PC-9 (cell line): Measurements from ENCODE around the gene GCLC. TPM values are rescaled to one million over a fixed set of nuclear protein-coding genes. Genes with fewer than 3 reads are reported as not detected.
A peak's percentile ranks its signal among the peaks of the same experiment; 100 is the strongest.

Source experiments
- BruUV-seq: library from RNA; stranded (reverse); fragments of 400-500 nt; replicated peaks from 2 replicates; lab custom pipeline; 2021; lab: Mats Ljungman, UMichigan
- CTCF ChIA-PET: fragments of 300-600 bp; sonication (Branson Sonifier 250); formaldehyde crosslinking; loops from one replicate; lab custom pipeline; 2022; ENCODE audit warnings: antibody characterized with exemption; lab: Charles Lee
- POLR2A ChIA-PET: fragments of 300-600 bp; sonication (Branson Sonifier 250); formaldehyde crosslinking; loops from one replicate; lab custom pipeline; 2022; ENCODE audit warnings: antibody characterized with exemption; ENCODE audit not compliant: unreplicated experiment; lab: Charles Lee
- DNase-seq, 2 experiments: peaks; one replicate each; pipeline versions ENCODE4 v3.0.0 to v3.0.0-alpha.2; 2015 to 2022; ENCODE audit warnings: mixed read lengths in 1 of 2
- H2AFZ ChIP-seq: fragments of 200-600 bp; sonication (generic); 2 replicates; pipeline ENCODE4 v1.8.1; 2017; ENCODE audit warnings: antibody characterized with exemption
- H3F3A ChIP-seq: fragments of 200-600 bp; sonication (generic); 2 replicates; pipeline ENCODE4 v1.8.1; 2017; ENCODE audit warnings: antibody characterized with exemption, mild to moderate bottlenecking, low read depth; ENCODE audit not compliant: insufficient read depth
- H3K27ac ChIP-seq: fragments of 200-600 bp; sonication (generic); 2 replicates; pipeline ENCODE4 v1.6.1; 2016; ENCODE audit warnings: mixed run types
- H3K27me3 ChIP-seq: fragments of 200-600 bp; sonication (generic); 2 replicates; pipeline ENCODE4 v1.6.1; 2016; ENCODE audit warnings: low read depth, mixed run types; ENCODE audit not compliant: insufficient read depth
- H3K36me3 ChIP-seq: fragments of 200-600 bp; sonication (generic); 2 replicates; pipeline ENCODE4 v1.6.1; 2016; ENCODE audit warnings: low read depth, mixed run types
- H3K4me1 ChIP-seq: fragments of 200-600 bp; sonication (generic); replicated peaks from 2 replicates; pipeline ENCODE4 v1.6.1; 2016; ENCODE audit warnings: mixed run types; ENCODE audit not compliant: insufficient read depth
- H3K4me2 ChIP-seq: fragments of 200-600 bp; sonication (generic); 2 replicates; pipeline ENCODE4 v1.6.1; 2017; ENCODE audit warnings: mixed run types
- H3K4me3 ChIP-seq: fragments of 200-600 bp; sonication (generic); 2 replicates; pipeline ENCODE4 v1.6.1; 2016; ENCODE audit warnings: mixed run types
- H3K79me2 ChIP-seq: fragments of 200-600 bp; sonication (generic); 2 replicates; pipeline ENCODE4 v1.6.1; 2017; ENCODE audit warnings: low read depth, mixed run types
- H3K9me2 ChIP-seq: fragments of 200-600 bp; sonication (generic); 2 replicates; pipeline ENCODE4 v1.8.1; 2017; ENCODE audit warnings: mild to moderate bottlenecking; ENCODE audit not compliant: insufficient read depth
- H3K9me3 ChIP-seq: fragments of 200-600 bp; sonication (generic); 2 replicates; pipeline ENCODE4 v1.8.1; 2016; ENCODE audit warnings: low read depth; ENCODE audit not compliant: insufficient read depth
- H4K20me1 ChIP-seq: fragments of 200-600 bp; sonication (generic); 2 replicates; pipeline ENCODE4 v1.8.1; 2017; ENCODE audit not compliant: insufficient read depth
- CTCF ChIP-seq: fragments of 200-600 bp; sonication (generic); conservative IDR thresholded peaks from 2 replicates; pipeline ENCODE4 v1.6.1; 2017; ENCODE audit warnings: mixed run types, antibody characterized with exemption, mild to moderate bottlenecking, moderate library complexity
- EZH2 ChIP-seq: fragments of 200-600 bp; sonication (generic); IDR thresholded peaks from 2 replicates; pipeline ENCODE4 v1.8.0; 2017; ENCODE audit warnings: antibody characterized with exemption, low read depth
- intact Hi-C: fragments of 100-400 bp; cut with micrococcal nuclease; formaldehyde crosslinking; loops from one replicate; pipeline ENCODE4 v1.10.0; 2022; ENCODE audit not compliant: unreplicated experiment
- total RNA-seq: library from RNA; stranded (reverse); gene quantifications from 2 replicates; pipeline ENCODE4 v1.2.3, GENCODE V29; 2021

Gene GCLC
- total RNA-seq, 1 experiment from 2014 or later = 213 TPM

GRCh38 chr6:53532061-53532797 lies 12.7 kb downstream of the GCLC start:
- intact Hi-C loops = no loop called here
- peaks cover 27% of the 10 kb centered on the region; the same call in 1 of the 2 replicates for H3K4me1 ChIP-seq
- POLR2A ChIA-PET = interaction anchor here (0.6 kb wide), 1 partner anchor 90 kb away, joined by 5 read pairs; no protein-coding TSS in a partner anchor

GRCh38 chr6:53530780-53531386 lies 14.0 kb downstream of the GCLC start:
- Histone ChIP-seq H3K4me3 (no peak overlapping the region), H3F3A (peaks cover 15% of the 10 kb centered on the region), H3K79me2 (peaks cover 100% of the 10 kb centered on the region), H3K9me3 (no peaks in the 10 kb centered on the region), H4K20me1 (peaks cover 97% of the 10 kb centered on the region), H3K27ac (no peak overlapping the region), H3K4me2 (no peak overlapping the region), H3K9me2 (no peaks in the 10 kb centered on the region), H2AFZ (no peak overlapping the region), H3K36me3 (peaks cover 26% of the 10 kb centered on the region), H3K27me3 (no peaks in the 10 kb centered on the region), H3K4me1 (peaks cover 30% of the 10 kb centered on the region; the same call in 1 of the 2 replicates)
- CTCF ChIA-PET = no interaction called here
- BruUV-seq = no TSS peak
- TF ChIP-seq EZH2 (no peak), CTCF (no peak)
- intact Hi-C loops = no loop called here
- peak in 1 of 2 experiments; percentile 17 for DNase-seq
- POLR2A ChIA-PET = interaction anchor here (0.6 kb wide), 3 partner anchors 19 to 125 kb away, joined by 3 to 6 read pairs (median 5); no protein-coding TSS in a partner anchor

More at GRCh38 chr6:53532061-53532797, 12.7 kb downstream of the GCLC start:
- Histone ChIP-seq H3K9me3 (no peaks in the 10 kb centered on the region), H3K79me2 (peaks cover 100% of the 10 kb centered on the region), H3K27ac (no peak overlapping the region; the same call in 1 of the 2 replicates), H3K4me2 (no peak overlapping the region), H3K27me3 (no peaks in the 10 kb centered on the region), H3K4me3 (no peak overlapping the region), H2AFZ (no peak overlapping the region), H3F3A (peaks cover 24% of the 10 kb centered on the region), H3K36me3 (peaks cover 29% of the 10 kb centered on the region), H4K20me1 (peaks cover 97% of the 10 kb centered on the region), H3K9me2 (no peaks in the 10 kb centered on the region)
- TF ChIP-seq CTCF (no peak), EZH2 (no peak)
- CTCF ChIA-PET = interaction anchor here (0.6 kb wide), 1 partner anchor 123 kb away, joined by 5 read pairs; no protein-coding TSS in a partner anchor
- BruUV-seq = no TSS peak
- DNase-seq = no peak

GRCh38 chr6:53530346-53530745 lies 14.6 kb downstream of the GCLC start:
- no TSS peak for BruUV-seq
- H3K36me3 ChIP-seq = peaks cover 20% of the 10 kb centered on the region
- no peak overlapping the region for H2AFZ ChIP-seq
- H3K9me3 ChIP-seq = no peaks in the 10 kb centered on the region
- intact Hi-C loops = no loop called here
- H4K20me1 ChIP-seq = peaks cover 97% of the 10 kb centered on the region
- no peak overlapping the region for H3K27ac ChIP-seq
- no peak overlapping the region for H3K4me3 ChIP-seq
- no peak for DNase-seq
- no peak for TF ChIP-seq EZH2
- TF ChIP-seq CTCF = no peak
- H3K27me3 ChIP-seq = no peaks in the 10 kb centered on the region
- POLR2A ChIA-PET = interaction anchor here (0.6 kb wide), 1 partner anchor 125 kb away, joined by 5 read pairs; no protein-coding TSS in a partner anchor
- H3K79me2 ChIP-seq = peaks cover 100% of the 10 kb centered on the region
- peaks cover 14% of the 10 kb centered on the region for H3F3A ChIP-seq
- CTCF ChIA-PET = no interaction called here
- H3K4me1 ChIP-seq = peaks cover 35% of the 10 kb centered on the region
- H3K9me2 ChIP-seq = no peaks in the 10 kb centered on the region
- H3K4me2 ChIP-seq = no peak overlapping the region
